ENCODE data around the gene DTHD1.

DNA sequence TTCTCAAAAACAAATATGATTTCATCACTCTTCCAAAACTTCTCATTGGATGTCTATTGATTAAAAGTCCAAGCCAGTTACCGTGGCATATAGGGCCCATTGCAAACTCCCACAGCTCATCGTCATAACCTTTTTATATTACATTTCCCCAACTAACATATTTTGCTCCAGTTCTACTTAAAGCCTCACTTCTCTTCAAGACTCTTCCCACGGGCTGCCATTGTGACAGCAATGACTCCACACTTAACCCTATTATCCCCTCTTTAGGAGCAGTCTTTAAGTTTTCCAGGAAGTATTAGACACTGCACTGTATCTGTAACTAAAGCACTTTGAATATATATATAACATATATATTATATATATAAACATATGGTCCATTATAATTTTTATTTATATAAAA, 44.5 kb downstream of the DTHD1 start:
- no peak for TF ChIP-seq POLR2A (IDR thresholded peaks at IDR 0.05)
- TF ChIP-seq, protein P1, sequence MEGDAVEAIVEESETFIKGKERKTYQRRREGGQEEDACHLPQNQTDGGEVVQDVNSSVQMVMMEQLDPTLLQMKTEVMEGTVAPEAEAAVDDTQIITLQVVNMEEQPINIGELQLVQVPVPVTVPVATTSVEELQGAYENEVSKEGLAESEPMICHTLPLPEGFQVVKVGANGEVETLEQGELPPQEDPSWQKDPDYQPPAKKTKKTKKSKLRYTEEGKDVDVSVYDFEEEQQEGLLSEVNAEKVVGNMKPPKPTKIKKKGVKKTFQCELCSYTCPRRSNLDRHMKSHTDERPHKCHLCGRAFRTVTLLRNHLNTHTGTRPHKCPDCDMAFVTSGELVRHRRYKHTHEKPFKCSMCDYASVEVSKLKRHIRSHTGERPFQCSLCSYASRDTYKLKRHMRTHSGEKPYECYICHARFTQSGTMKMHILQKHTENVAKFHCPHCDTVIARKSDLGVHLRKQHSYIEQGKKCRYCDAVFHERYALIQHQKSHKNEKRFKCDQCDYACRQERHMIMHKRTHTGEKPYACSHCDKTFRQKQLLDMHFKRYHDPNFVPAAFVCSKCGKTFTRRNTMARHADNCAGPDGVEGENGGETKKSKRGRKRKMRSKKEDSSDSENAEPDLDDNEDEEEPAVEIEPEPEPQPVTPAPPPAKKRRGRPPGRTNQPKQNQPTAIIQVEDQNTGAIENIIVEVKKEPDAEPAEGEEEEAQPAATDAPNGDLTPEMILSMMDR (IDR thresholded peaks at IDR 0.05): no peak
